HG02885 (cell line): ENCODE data around the gene CLEC11A.
"Not testable (repeated sequence)": the region's sequence is repeated elsewhere in the genome, so short reads cannot be mapped to it uniquely, and the experiment has no call there.

ENCODE experiments used
- ATAC-seq: cut with Tn5 transposase; IDR thresholded peaks from one replicate; pipeline ENCODE4 v1.9.1; 2021; ENCODE audit warnings: mild to moderate bottlenecking; ENCODE audit not compliant: unreplicated experiment, poor library complexity

CLEC11A gene

GRCh38 chr19:50753879-50754278 is 30.7 kb downstream of the CLEC11A start:
- no peak for ATAC-seq

- not testable (repeated sequence) for ATAC-seq
Measured at GRCh38 chr19:50756244-50756643, 33.1 kb downstream of the CLEC11A start.

GRCh38 chr19:50757624-50758023 is 34.5 kb downstream of the CLEC11A start:
- ATAC-seq, result not testable (repeated sequence)

- ATAC-seq, result not testable (repeated sequence)
Measured at GRCh38 chr19:50759076-50759475, 35.9 kb downstream of the CLEC11A start.

- ATAC-seq, result no peak
Measured at GRCh38 chr19:50759886-50760285, 36.7 kb downstream of the CLEC11A start.

- ATAC-seq, result not testable (repeated sequence)
Measured at GRCh38 chr19:50761501-50761900, 38.3 kb downstream of the CLEC11A start.

- ATAC-seq, result not testable (repeated sequence)
Measured at GRCh38 chr19:50763521-50763920, 40.4 kb downstream of the CLEC11A start.

GRCh38 chr19:50764409-50764808 is 41.2 kb downstream of the CLEC11A start:
- ATAC-seq, result no peak

GRCh38 chr19:50766746-50767145 is 43.6 kb downstream of the CLEC11A start:
- ATAC-seq, result not testable (repeated sequence)

- not testable (repeated sequence) for ATAC-seq
Measured at GRCh38 chr19:50767263-50767662, 44.1 kb downstream of the CLEC11A start.

GRCh38 chr19:50768277-50768676 is 45.1 kb downstream of the CLEC11A start:
- no peak for ATAC-seq

- ATAC-seq, result not testable (repeated sequence)
Measured at GRCh38 chr19:50770164-50770563, 47.0 kb downstream of the CLEC11A start, which contains the start of gene GPR32. Gene GPR32 (plus strand): TSS chr19:50770464. CDS start chr19:50770601, 137 bp downstream.

- no peak for ATAC-seq
Measured at GRCh38 chr19:50770888-50771287, 47.7 kb downstream of the CLEC11A start.

- no peak for ATAC-seq
Measured at GRCh38 chr19:50772476-50772875, 49.3 kb downstream of the CLEC11A start.

GRCh38 chr19:50772912-50773311 is 49.7 kb downstream of the CLEC11A start:
- ATAC-seq, result not testable (repeated sequence)

- not testable (repeated sequence) for ATAC-seq
Measured at GRCh38 chr19:50773454-50773853, 50.3 kb downstream of the CLEC11A start.
